ENCODE results near the gene PERCC1.
"Not testable (repeated sequence)": the region's sequence is repeated elsewhere in the genome, so short reads cannot be mapped to it uniquely, and the experiment has no call there.

The PERCC1 gene

GRCh38 chr16:1439058-1439698 is 8.3 kb downstream of the PERCC1 start:
- H3K9me3 ChIP-seq (ENCODE audit: control insufficient read depth, low read length) = no peaks in the 10 kb centered on the region
- no peaks in the 10 kb centered on the region for H3K4me1 ChIP-seq (ENCODE audit: control insufficient read depth, insufficient read depth, low read length)
- no peaks in the 10 kb centered on the region for H3K27me3 ChIP-seq (ENCODE audit: control insufficient read depth, insufficient read depth, low read length)
- no peak overlapping the region for H3K9ac ChIP-seq (ENCODE audit: low read length)
- no peak overlapping the region for H3K4me3 ChIP-seq (ENCODE audit: low read length)
- no peaks in the 10 kb centered on the region for H3K36me3 ChIP-seq (ENCODE audit: control insufficient read depth, insufficient read depth, low read length)

DNA sequence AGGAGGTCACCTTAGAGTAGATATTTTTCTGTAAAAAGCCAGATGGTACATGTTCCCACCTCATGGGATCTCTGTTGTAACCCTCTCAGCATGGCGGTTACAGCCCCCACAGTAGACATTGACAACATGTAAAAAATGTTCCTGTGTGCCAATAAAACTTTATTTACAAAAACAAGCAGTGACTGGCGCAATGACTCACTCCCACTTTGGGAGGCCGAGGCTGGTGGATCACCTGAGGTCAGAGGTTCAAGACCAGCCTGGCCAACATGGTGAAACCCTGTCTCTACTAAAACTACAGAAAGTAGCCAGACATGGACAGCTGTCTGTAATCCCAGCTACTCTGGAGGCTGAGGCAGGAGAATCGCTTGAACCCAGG is 8.8 kb downstream of the PERCC1 start:
- H3K4me3 ChIP-seq (ENCODE audit: low read length); H3K9me3 ChIP-seq (ENCODE audit: control insufficient read depth, low read length); H3K27me3 ChIP-seq (ENCODE audit: control insufficient read depth, insufficient read depth, low read length); H3K36me3 ChIP-seq (ENCODE audit: control insufficient read depth, insufficient read depth, low read length); H3K4me1 ChIP-seq (ENCODE audit: control insufficient read depth, insufficient read depth, low read length); H3K9ac ChIP-seq (ENCODE audit: low read length): not testable (repeated sequence)

- Histone ChIP-seq H3K9me3 (ENCODE audit: control insufficient read depth, low read length) (no peaks in the 10 kb centered on the region), H3K36me3 (ENCODE audit: control insufficient read depth, insufficient read depth, low read length) (no peaks in the 10 kb centered on the region), H3K9ac (ENCODE audit: low read length) (no peak overlapping the region), H3K27me3 (ENCODE audit: control insufficient read depth, insufficient read depth, low read length) (no peaks in the 10 kb centered on the region), H3K4me1 (ENCODE audit: control insufficient read depth, insufficient read depth, low read length) (no peaks in the 10 kb centered on the region), H3K4me3 (ENCODE audit: low read length) (no peak overlapping the region)
Observed at GRCh38 chr16:1441391-1441829, 10.5 kb downstream of the PERCC1 start.

DNA sequence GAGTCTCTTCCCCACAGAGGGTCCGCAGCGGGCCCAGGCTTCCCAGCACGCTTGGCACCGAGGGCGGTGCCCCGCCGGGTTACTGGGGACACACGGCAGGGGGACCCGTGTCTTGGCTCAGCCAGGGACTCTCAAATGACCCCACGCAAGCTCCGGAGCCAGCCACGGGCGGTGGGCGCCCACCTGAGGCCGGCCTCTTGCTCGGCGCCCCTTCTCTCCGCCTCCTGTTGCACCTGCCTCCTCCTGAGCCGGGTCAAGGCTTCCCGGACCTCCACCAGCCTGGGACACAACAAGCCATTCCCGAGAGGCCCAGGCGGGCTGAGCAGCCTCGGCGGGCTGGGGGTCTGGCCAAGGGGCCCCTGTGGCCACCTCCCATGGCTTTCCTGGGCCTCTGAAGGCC is 11.8 kb downstream of the PERCC1 start:
- Histone ChIP-seq H3K9me3 (ENCODE audit: control insufficient read depth, low read length) (no peaks in the 10 kb centered on the region), H3K4me3 (ENCODE audit: low read length) (no peak overlapping the region), H3K36me3 (ENCODE audit: control insufficient read depth, insufficient read depth, low read length) (no peaks in the 10 kb centered on the region), H3K27me3 (ENCODE audit: control insufficient read depth, insufficient read depth, low read length) (no peaks in the 10 kb centered on the region), H3K4me1 (ENCODE audit: control insufficient read depth, insufficient read depth, low read length) (no peaks in the 10 kb centered on the region), H3K9ac (ENCODE audit: low read length) (no peak overlapping the region)

- H3K9me3 ChIP-seq (ENCODE audit: control insufficient read depth, low read length) = no peaks in the 10 kb centered on the region
- no peaks in the 10 kb centered on the region for H3K4me1 ChIP-seq (ENCODE audit: control insufficient read depth, insufficient read depth, low read length)
- no peaks in the 10 kb centered on the region for H3K36me3 ChIP-seq (ENCODE audit: control insufficient read depth, insufficient read depth, low read length)
- no peaks in the 10 kb centered on the region for H3K27me3 ChIP-seq (ENCODE audit: control insufficient read depth, insufficient read depth, low read length)
- no peak overlapping the region for H3K4me3 ChIP-seq (ENCODE audit: low read length)
- H3K9ac ChIP-seq (ENCODE audit: low read length) = no peak overlapping the region
Observed at GRCh38 chr16:1443403-1443973, 12.6 kb downstream of the PERCC1 start.

DNA sequence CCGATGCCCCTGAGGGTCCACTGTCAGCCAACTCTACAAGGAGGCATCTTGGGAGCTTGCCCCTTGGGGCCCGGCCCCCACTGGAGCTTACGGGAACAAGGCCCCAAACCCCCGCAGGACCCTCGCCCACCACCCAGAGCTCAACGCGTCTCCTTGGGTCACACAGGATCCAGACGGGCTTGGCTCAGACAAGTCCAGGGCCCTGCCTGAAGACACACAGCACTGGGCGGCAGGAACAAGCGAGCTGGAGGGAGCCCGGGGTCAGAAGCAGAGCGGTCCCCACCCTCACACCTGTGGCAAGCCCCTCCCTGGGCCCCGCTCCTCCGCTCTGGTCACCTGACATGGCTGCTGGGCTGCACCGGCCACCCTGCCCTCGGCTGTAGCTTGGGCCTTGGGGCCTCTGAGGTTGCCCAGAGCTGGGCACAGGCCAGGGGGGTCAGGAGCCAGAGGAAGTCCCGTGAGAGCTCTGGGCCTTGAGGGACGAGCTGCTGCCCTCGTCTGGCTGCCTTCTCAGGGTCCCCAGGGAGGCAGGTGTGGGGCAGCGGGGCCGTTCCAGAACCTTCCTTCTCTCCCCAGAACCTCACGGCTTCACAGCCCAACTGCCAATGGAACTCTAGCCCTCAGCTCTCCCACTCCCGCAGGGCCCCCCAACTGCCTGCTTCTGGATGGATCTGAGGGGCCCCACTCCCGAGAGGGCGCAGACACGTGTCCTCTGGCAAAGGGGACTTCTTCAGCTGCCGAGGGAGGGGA is 13.3 kb downstream of the PERCC1 start, which contains the start of gene CCDC154:
Gene CCDC154 (minus strand): TSS at position 577 of the 750 bp plus-strand sequence. CDS start 234 bp downstream, at position 343.
- Histone ChIP-seq H3K9ac (ENCODE audit: low read length) (no peak within 1 kb of the TSS), H3K27me3 (ENCODE audit: control insufficient read depth, insufficient read depth, low read length) (no peaks in the 10 kb centered on the region), H3K4me3 (ENCODE audit: low read length) (no peak within 1 kb of the TSS), H3K9me3 (ENCODE audit: control insufficient read depth, low read length) (no peaks in the 10 kb centered on the region), H3K4me1 (ENCODE audit: control insufficient read depth, insufficient read depth, low read length) (no peaks in the 10 kb centered on the region), H3K36me3 (ENCODE audit: control insufficient read depth, insufficient read depth, low read length) (no peaks in the 10 kb centered on the region)

- Histone ChIP-seq H3K4me1 (ENCODE audit: control insufficient read depth, insufficient read depth, low read length) (no peaks in the 10 kb centered on the region), H3K27me3 (ENCODE audit: control insufficient read depth, insufficient read depth, low read length) (no peaks in the 10 kb centered on the region), H3K4me3 (ENCODE audit: low read length) (no peak overlapping the region), H3K36me3 (ENCODE audit: control insufficient read depth, insufficient read depth, low read length) (no peaks in the 10 kb centered on the region), H3K9me3 (ENCODE audit: control insufficient read depth, low read length) (no peaks in the 10 kb centered on the region), H3K9ac (ENCODE audit: low read length) (no peak overlapping the region)
Observed at GRCh38 chr16:1444730-1445517, 14.0 kb downstream of the PERCC1 start.

GRCh38 chr16:1445518-1446203 is 14.8 kb downstream of the PERCC1 start:
- Histone ChIP-seq H3K9me3 (ENCODE audit: control insufficient read depth, low read length) (no peaks in the 10 kb centered on the region), H3K36me3 (ENCODE audit: control insufficient read depth, insufficient read depth, low read length) (no peaks in the 10 kb centered on the region), H3K4me1 (ENCODE audit: control insufficient read depth, insufficient read depth, low read length) (no peaks in the 10 kb centered on the region), H3K4me3 (ENCODE audit: low read length) (no peak overlapping the region), H3K27me3 (ENCODE audit: control insufficient read depth, insufficient read depth, low read length) (no peaks in the 10 kb centered on the region), H3K9ac (ENCODE audit: low read length) (no peak overlapping the region)

GRCh38 chr16:1446296-1447080 is 15.6 kb downstream of the PERCC1 start:
- Histone ChIP-seq H3K4me1 (ENCODE audit: control insufficient read depth, insufficient read depth, low read length) (no peaks in the 10 kb centered on the region), H3K36me3 (ENCODE audit: control insufficient read depth, insufficient read depth, low read length) (no peaks in the 10 kb centered on the region), H3K27me3 (ENCODE audit: control insufficient read depth, insufficient read depth, low read length) (no peaks in the 10 kb centered on the region), H3K9ac (ENCODE audit: low read length) (no peak overlapping the region), H3K4me3 (ENCODE audit: low read length) (no peak overlapping the region), H3K9me3 (ENCODE audit: control insufficient read depth, low read length) (no peaks in the 10 kb centered on the region)

DNA sequence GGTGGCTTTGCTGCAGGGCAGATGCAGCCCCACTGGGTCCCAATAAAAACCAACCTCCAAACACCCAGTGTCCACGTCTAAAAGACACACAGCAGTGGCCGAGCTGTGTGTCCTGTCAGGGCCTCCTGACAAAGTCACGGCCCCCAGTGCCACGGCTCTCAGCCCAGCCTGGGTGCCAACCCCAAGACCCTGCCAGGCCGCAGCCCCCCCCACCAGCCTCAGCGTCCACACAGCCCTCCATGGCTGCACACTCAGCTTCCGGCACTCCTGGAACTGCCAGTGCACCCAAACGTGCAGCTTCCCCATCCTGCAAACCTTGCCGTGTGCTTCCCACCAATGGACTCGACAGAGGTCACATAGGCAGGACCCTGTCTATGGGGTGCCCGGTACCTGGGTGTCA is 17.1 kb downstream of the PERCC1 start:
- Histone ChIP-seq H3K4me3 (ENCODE audit: low read length) (no peak overlapping the region), H3K4me1 (ENCODE audit: control insufficient read depth, insufficient read depth, low read length) (no peaks in the 10 kb centered on the region), H3K9ac (ENCODE audit: low read length) (no peak overlapping the region), H3K27me3 (ENCODE audit: control insufficient read depth, insufficient read depth, low read length) (no peaks in the 10 kb centered on the region), H3K36me3 (ENCODE audit: control insufficient read depth, insufficient read depth, low read length) (no peaks in the 10 kb centered on the region), H3K9me3 (ENCODE audit: control insufficient read depth, low read length) (no peaks in the 10 kb centered on the region)

DNA sequence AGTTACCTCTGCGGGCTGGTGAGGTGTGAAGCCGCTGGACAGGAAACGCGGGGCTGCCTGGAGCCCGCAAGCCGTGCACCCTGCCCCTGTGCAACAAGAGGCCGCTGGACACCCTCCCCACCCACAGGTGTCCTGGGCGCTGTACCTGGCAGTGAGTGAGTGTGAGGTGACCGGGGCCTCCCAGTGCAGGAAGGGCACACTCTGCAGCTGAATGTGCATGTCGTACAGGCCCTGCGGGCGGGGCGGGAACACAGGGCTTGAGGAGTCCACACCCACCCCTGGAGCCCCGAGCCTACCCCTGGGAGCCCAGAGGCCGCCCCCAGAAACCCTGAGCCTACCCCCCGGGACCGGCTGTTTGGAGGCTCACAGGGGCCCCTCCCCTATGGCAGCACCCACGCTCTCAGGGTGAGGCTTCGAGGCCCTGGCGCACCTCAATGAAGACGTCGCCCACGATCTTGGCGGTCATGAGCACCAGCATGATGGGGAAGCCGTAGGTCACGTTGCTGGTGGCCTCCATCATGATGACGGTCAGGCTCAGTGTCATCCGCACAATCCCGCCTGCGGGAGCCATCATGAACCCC is 17.7 kb downstream of the PERCC1 start:
- H3K9me3 ChIP-seq (ENCODE audit: control insufficient read depth, low read length) = no peaks in the 10 kb centered on the region
- H3K4me3 ChIP-seq (ENCODE audit: low read length) = no peak overlapping the region
- no peak overlapping the region for H3K9ac ChIP-seq (ENCODE audit: low read length)
- no peaks in the 10 kb centered on the region for H3K36me3 ChIP-seq (ENCODE audit: control insufficient read depth, insufficient read depth, low read length)
- H3K4me1 ChIP-seq (ENCODE audit: control insufficient read depth, insufficient read depth, low read length) = no peaks in the 10 kb centered on the region
- H3K27me3 ChIP-seq (ENCODE audit: control insufficient read depth, insufficient read depth, low read length) = no peaks in the 10 kb centered on the region

Data from mucosa of stomach (tissue), 1 donor.